ENCODE measurements around the gene CRLF3.

- TF ChIP-seq, protein P1, sequence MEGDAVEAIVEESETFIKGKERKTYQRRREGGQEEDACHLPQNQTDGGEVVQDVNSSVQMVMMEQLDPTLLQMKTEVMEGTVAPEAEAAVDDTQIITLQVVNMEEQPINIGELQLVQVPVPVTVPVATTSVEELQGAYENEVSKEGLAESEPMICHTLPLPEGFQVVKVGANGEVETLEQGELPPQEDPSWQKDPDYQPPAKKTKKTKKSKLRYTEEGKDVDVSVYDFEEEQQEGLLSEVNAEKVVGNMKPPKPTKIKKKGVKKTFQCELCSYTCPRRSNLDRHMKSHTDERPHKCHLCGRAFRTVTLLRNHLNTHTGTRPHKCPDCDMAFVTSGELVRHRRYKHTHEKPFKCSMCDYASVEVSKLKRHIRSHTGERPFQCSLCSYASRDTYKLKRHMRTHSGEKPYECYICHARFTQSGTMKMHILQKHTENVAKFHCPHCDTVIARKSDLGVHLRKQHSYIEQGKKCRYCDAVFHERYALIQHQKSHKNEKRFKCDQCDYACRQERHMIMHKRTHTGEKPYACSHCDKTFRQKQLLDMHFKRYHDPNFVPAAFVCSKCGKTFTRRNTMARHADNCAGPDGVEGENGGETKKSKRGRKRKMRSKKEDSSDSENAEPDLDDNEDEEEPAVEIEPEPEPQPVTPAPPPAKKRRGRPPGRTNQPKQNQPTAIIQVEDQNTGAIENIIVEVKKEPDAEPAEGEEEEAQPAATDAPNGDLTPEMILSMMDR (IDR thresholded peaks at IDR 0.05): no peak
- TF ChIP-seq EZH2 (IDR thresholded peaks at IDR 0.05; ENCODE audit: borderline replicate concordance, insufficient read depth, low read depth, low read length, poor library complexity, severe bottlenecking): no peak
Observed at GRCh38 chr17:30782206-30782605, 42.3 kb downstream of the CRLF3 start.

All from B cell (primary cell).